RWPE2 (cell line): ENCODE data around the gene SAPCD1.
"Not testable (repeated sequence)": the region's sequence is repeated elsewhere in the genome, so short reads cannot be mapped to it uniquely, and the experiment has no call there.

Experiments
- ATAC-seq: fragments of 200-7000 bp; cut with Tn5 transposase; 3 replicates; pipeline ENCODE4 v1.9.1; 2021; ENCODE audit warnings: low read depth
- DNase-seq: peaks from one replicate; pipeline ENCODE4 v3.0.0-alpha.2; 2020; ENCODE audit warnings: low spot score
- H3K27ac ChIP-seq: fragments of 450-650 bp; 2 replicates; pipeline ENCODE4 v1.5.1; 2017; ENCODE audit warnings: mild to moderate bottlenecking; ENCODE audit not compliant: poor library complexity, severe bottlenecking
- H3K27me3 ChIP-seq: fragments of 250-450 bp; sonication (Bioruptor Pico); 2 replicates; pipeline ENCODE4 v1.5.1; 2021; ENCODE audit warnings: mild to moderate bottlenecking, moderate library complexity; ENCODE audit not compliant: insufficient read depth, poor library complexity, severe bottlenecking
- H3K36me3 ChIP-seq: fragments of 250-450 bp; sonication (Bioruptor Pico); 2 replicates; pipeline ENCODE4 v1.5.1; 2020; ENCODE audit warnings: low read depth, mild to moderate bottlenecking, moderate library complexity
- H3K4me1 ChIP-seq: fragments of 250-450 bp; sonication (Bioruptor Pico); 2 replicates; pipeline ENCODE4 v1.5.1; 2021; ENCODE audit warnings: mild to moderate bottlenecking, moderate library complexity; ENCODE audit not compliant: insufficient read depth, poor library complexity, severe bottlenecking
- H3K4me3 ChIP-seq: fragments of 250-450 bp; sonication (Bioruptor Pico); 2 replicates; pipeline ENCODE4 v1.5.1; 2021; ENCODE audit warnings: mild to moderate bottlenecking, moderate library complexity; ENCODE audit not compliant: severe bottlenecking
- H3K9me3 ChIP-seq: fragments of 250-450 bp; sonication (Bioruptor Pico); 2 replicates; pipeline ENCODE4 v1.5.1; 2021; ENCODE audit warnings: mild to moderate bottlenecking, moderate library complexity; ENCODE audit not compliant: severe bottlenecking
- TF ChIP-seq, protein P1 (sequence below): fragments of 450-650 bp; IDR thresholded peaks from one replicate; pipeline ENCODE4 v1.5.1; 2017; ENCODE audit warnings: mild to moderate bottlenecking, moderate library complexity; ENCODE audit not compliant: poor library complexity, severe bottlenecking

The SAPCD1 gene

GRCh38 chr6:31795616-31796298 is 33.3 kb downstream of the SAPCD1 start, which contains the start of gene VARS1:
Gene VARS1 (minus strand): TSS chr6:31795752. CDS start chr6:31795217, 535 bp downstream.
- Histone ChIP-seq H3K27me3 (no peaks in the 10 kb centered on the region), H3K27ac (peak within 1 kb of the TSS; percentile 86), H3K36me3 (peaks cover 30% of the 10 kb centered on the region), H3K4me3 (peak within 1 kb of the TSS; percentile 88), H3K4me1 (peaks cover 7% of the 10 kb centered on the region), H3K9me3 (no peaks in the 10 kb centered on the region)
- DNase-seq (peak; percentile 89), ATAC-seq (peak; percentile 72)
- TF ChIP-seq, protein P1, sequence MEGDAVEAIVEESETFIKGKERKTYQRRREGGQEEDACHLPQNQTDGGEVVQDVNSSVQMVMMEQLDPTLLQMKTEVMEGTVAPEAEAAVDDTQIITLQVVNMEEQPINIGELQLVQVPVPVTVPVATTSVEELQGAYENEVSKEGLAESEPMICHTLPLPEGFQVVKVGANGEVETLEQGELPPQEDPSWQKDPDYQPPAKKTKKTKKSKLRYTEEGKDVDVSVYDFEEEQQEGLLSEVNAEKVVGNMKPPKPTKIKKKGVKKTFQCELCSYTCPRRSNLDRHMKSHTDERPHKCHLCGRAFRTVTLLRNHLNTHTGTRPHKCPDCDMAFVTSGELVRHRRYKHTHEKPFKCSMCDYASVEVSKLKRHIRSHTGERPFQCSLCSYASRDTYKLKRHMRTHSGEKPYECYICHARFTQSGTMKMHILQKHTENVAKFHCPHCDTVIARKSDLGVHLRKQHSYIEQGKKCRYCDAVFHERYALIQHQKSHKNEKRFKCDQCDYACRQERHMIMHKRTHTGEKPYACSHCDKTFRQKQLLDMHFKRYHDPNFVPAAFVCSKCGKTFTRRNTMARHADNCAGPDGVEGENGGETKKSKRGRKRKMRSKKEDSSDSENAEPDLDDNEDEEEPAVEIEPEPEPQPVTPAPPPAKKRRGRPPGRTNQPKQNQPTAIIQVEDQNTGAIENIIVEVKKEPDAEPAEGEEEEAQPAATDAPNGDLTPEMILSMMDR = peak; percentile 91

GRCh38 chr6:31796993-31797385 is 34.5 kb downstream of the SAPCD1 start:
- Histone ChIP-seq H3K27me3 (no peaks in the 10 kb centered on the region), H3K27ac (peak overlapping the region; percentile 86), H3K4me3 (no peak overlapping the region), H3K36me3 (peaks cover 26% of the 10 kb centered on the region), H3K4me1 (peaks cover 7% of the 10 kb centered on the region), H3K9me3 (no peaks in the 10 kb centered on the region)
- DNase-seq (no peak), ATAC-seq (no peak)
- TF ChIP-seq, protein P1 = no peak

DNA sequence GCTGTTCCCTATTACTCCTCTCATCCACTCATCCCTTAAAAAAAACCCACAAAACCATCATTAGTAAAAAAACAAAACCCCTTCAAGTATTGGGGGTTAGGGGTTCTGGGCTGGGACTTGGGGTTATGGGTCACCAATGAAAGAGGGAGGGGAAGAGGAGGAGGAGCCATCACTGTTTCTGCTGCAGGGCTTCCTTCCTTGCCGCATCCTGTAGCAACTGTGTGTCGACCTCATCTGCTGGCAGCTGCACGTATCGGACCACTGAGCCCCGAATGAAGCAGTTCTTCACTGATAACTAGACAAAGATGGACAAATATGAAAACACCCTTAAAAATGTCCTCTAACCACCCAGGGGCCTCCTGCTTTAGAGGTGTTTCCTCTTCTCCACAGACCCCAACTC is 35.1 kb downstream of the SAPCD1 start:
- no peak for DNase-seq
- Histone ChIP-seq H3K27me3 (no peaks in the 10 kb centered on the region), H3K27ac (peak overlapping the region; percentile 86), H3K36me3 (peaks cover 26% of the 10 kb centered on the region), H3K9me3 (no peaks in the 10 kb centered on the region), H3K4me1 (peaks cover 5% of the 10 kb centered on the region), H3K4me3 (no peak overlapping the region)
- TF ChIP-seq, protein P1 = no peak
- ATAC-seq = no peak

GRCh38 chr6:31799781-31800180 is 37.3 kb downstream of the SAPCD1 start:
- no peak overlapping the region for H3K4me3 ChIP-seq
- H3K4me1 ChIP-seq = no peaks in the 10 kb centered on the region
- H3K9me3 ChIP-seq = no peaks in the 10 kb centered on the region
- peaks cover 34% of the 10 kb centered on the region for H3K36me3 ChIP-seq
- TF ChIP-seq, protein P1 = no peak
- DNase-seq (no peak), ATAC-seq (no peak)
- H3K27me3 ChIP-seq = no peaks in the 10 kb centered on the region
- H3K27ac ChIP-seq = no peak overlapping the region

GRCh38 chr6:31801031-31801927 is 38.8 kb downstream of the SAPCD1 start:
- H3K27ac ChIP-seq, ATAC-seq, H3K27me3 ChIP-seq, H3K9me3 ChIP-seq, DNase-seq, H3K4me1 ChIP-seq, H3K4me3 ChIP-seq: not testable (repeated sequence)
- H3K36me3 ChIP-seq = peaks cover 34% of the 10 kb centered on the region
